ENCODE data around the gene ARV1.

ARV1 gene

GRCh38 chr1:231046730-231047395 lies 68.0 kb downstream of the ARV1 start:
- TF ChIP-seq ZBTB7A (IDR thresholded peaks at IDR 0.05; ENCODE audit: low read depth): no peak
- no peak for TF ChIP-seq CEBPB (IDR thresholded peaks at IDR 0.05)
- no peak for TF ChIP-seq TEAD4 (IDR thresholded peaks at IDR 0.05)
- TF ChIP-seq, protein P1, sequence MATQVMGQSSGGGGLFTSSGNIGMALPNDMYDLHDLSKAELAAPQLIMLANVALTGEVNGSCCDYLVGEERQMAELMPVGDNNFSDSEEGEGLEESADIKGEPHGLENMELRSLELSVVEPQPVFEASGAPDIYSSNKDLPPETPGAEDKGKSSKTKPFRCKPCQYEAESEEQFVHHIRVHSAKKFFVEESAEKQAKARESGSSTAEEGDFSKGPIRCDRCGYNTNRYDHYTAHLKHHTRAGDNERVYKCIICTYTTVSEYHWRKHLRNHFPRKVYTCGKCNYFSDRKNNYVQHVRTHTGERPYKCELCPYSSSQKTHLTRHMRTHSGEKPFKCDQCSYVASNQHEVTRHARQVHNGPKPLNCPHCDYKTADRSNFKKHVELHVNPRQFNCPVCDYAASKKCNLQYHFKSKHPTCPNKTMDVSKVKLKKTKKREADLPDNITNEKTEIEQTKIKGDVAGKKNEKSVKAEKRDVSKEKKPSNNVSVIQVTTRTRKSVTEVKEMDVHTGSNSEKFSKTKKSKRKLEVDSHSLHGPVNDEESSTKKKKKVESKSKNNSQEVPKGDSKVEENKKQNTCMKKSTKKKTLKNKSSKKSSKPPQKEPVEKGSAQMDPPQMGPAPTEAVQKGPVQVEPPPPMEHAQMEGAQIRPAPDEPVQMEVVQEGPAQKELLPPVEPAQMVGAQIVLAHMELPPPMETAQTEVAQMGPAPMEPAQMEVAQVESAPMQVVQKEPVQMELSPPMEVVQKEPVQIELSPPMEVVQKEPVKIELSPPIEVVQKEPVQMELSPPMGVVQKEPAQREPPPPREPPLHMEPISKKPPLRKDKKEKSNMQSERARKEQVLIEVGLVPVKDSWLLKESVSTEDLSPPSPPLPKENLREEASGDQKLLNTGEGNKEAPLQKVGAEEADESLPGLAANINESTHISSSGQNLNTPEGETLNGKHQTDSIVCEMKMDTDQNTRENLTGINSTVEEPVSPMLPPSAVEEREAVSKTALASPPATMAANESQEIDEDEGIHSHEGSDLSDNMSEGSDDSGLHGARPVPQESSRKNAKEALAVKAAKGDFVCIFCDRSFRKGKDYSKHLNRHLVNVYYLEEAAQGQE (IDR thresholded peaks at IDR 0.05; ENCODE audit: low read depth): no peak
- TF ChIP-seq YY1 (IDR thresholded peaks at IDR 0.05; ENCODE audit: low read depth): no peak
- TF ChIP-seq FOXM1 (IDR thresholded peaks at IDR 0.05; ENCODE audit: borderline replicate concordance, low read depth): no peak
- no peak for TF ChIP-seq NFIC (IDR thresholded peaks at IDR 0.05)
- TF ChIP-seq EP300 (IDR thresholded peaks at IDR 0.05; ENCODE audit: borderline replicate concordance): no peak
- TF ChIP-seq TAF1 (IDR thresholded peaks at IDR 0.05; ENCODE audit: low read depth): no peak
- no peak for TF ChIP-seq CREB1 (IDR thresholded peaks at IDR 0.05; ENCODE audit: low read depth)
- TF ChIP-seq EGR1 (IDR thresholded peaks at IDR 0.05): no peak
- TF ChIP-seq, protein P2, sequence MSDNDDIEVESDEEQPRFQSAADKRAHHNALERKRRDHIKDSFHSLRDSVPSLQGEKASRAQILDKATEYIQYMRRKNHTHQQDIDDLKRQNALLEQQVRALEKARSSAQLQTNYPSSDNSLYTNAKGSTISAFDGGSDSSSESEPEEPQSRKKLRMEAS (IDR thresholded peaks at IDR 0.05): no peak
- no peak for TF ChIP-seq TCF12 (IDR thresholded peaks at IDR 0.05; ENCODE audit: low read depth)
- no peak for TF ChIP-seq RAD21 (IDR thresholded peaks at IDR 0.05; ENCODE audit: low read depth)
- TF ChIP-seq USF1 (IDR thresholded peaks at IDR 0.05): no peak

GRCh38 chr1:231049121-231049979 lies 70.5 kb downstream of the ARV1 start:
- TF ChIP-seq FOXM1 (IDR thresholded peaks at IDR 0.05; ENCODE audit: borderline replicate concordance, low read depth) (no peak), EGR1 (IDR thresholded peaks at IDR 0.05) (no peak), CEBPB (IDR thresholded peaks at IDR 0.05) (no peak), USF1 (IDR thresholded peaks at IDR 0.05) (no peak), ZBTB7A (IDR thresholded peaks at IDR 0.05; ENCODE audit: low read depth) (no peak), TCF12 (IDR thresholded peaks at IDR 0.05; ENCODE audit: low read depth) (no peak), YY1 (IDR thresholded peaks at IDR 0.05; ENCODE audit: low read depth) (no peak), TEAD4 (IDR thresholded peaks at IDR 0.05) (no peak), NFIC (IDR thresholded peaks at IDR 0.05) (no peak), RAD21 (IDR thresholded peaks at IDR 0.05; ENCODE audit: low read depth) (no peak), CREB1 (IDR thresholded peaks at IDR 0.05; ENCODE audit: low read depth) (no peak), EP300 (IDR thresholded peaks at IDR 0.05; ENCODE audit: borderline replicate concordance) (no peak), TAF1 (IDR thresholded peaks at IDR 0.05; ENCODE audit: low read depth) (no peak)
- TF ChIP-seq, protein P1 (IDR thresholded peaks at IDR 0.05; ENCODE audit: low read depth): no peak
- TF ChIP-seq, protein P2 (IDR thresholded peaks at IDR 0.05): no peak
